K562 (cell line): ENCODE results near the gene THOC5. TPM values are rescaled to one million over a fixed set of nuclear protein-coding genes. Genes with fewer than 3 reads are reported as not detected.
A peak's percentile ranks its signal among the peaks of the same experiment; 100 is the strongest.

Experiments used
- ATAC-seq: fragments of 200-7000 bp; cut with Tn5 transposase; 3 replicates; pipeline ENCODE4 v1.9.1; 2020; ENCODE audit warnings: moderate library complexity
- BruUV-seq: library from RNA; stranded (reverse); fragments of 400-500 nt; replicated peaks from 2 replicates; lab custom pipeline; 2021; lab: Mats Ljungman, UMichigan
- CTCF ChIA-PET: fragments of 300-600 bp; formaldehyde crosslinking; extraction: SDS; loops from one replicate; lab custom pipeline; 2021; ENCODE audit warnings: low intra/inter-chr PET ratio; lab: Yijun Ruan, JAX
- POLR2A ChIA-PET: fragments of 300-600, 350-650 bp; sonication (Branson Sonifier 250); formaldehyde crosslinking; extraction: SDS; loops from one replicate; lab custom pipeline; 2021; ENCODE audit warnings: antibody characterized with exemption, inconsistent platforms; lab: Yijun Ruan, JAX
- DNase-seq, 4 experiments: peaks; one replicate each; pipeline versions ENCODE4 v3.0.0 to v3.0.0-alpha.2; 2011 to 2018; ENCODE audit warnings: low spot score in 3 of 4, mixed read lengths in 3 of 4; ENCODE audit errors: extremely low read depth in 1 of 4
- FAIRE-seq: peaks from 2 replicates; lab custom pipeline; 2011; peaks lifted over from hg19 to GRCh38; lab: Jason Lieb, UNC
- H2AFZ ChIP-seq: 2 replicates; pipeline ENCODE4 v1.6.0; 2011; ENCODE audit warnings: low read depth, low read length, control low read depth, inconsistent platforms
- H3K27ac ChIP-seq: fragments of 200-600 bp; 3 replicates; pipeline ENCODE4 v1.8.0; 2011; ENCODE audit warnings: low read depth, mild to moderate bottlenecking, control low read depth, inconsistent platforms, low read length, moderate library complexity, mixed read lengths; ENCODE audit errors: extremely low read depth
- H3K27me3 ChIP-seq, 2 experiments: fragments of 300-600 bp in 1 of 2; 2 replicates in 1 of 2; 3 replicates in 1 of 2; pipeline versions ENCODE4 v1.6.0 to v1.8.0; 2011; ENCODE audit warnings: inconsistent platforms in 2 of 2, low read length in 2 of 2, mild to moderate bottlenecking in 1 of 2, mixed read lengths in 1 of 2, moderate library complexity in 1 of 2; ENCODE audit not compliant: control insufficient read depth in 2 of 2, insufficient read depth in 2 of 2
- H3K36me3 ChIP-seq: fragments of 300-600 bp; 3 replicates; pipeline ENCODE4 v1.8.0; 2011; ENCODE audit warnings: mild to moderate bottlenecking, low read length, inconsistent platforms; ENCODE audit not compliant: control insufficient read depth, insufficient read depth
- H3K4me1 ChIP-seq, 2 experiments: fragments of 200-600 bp in 1 of 2; replicated peaks in 1 of 2; 2 replicates in 1 of 2; 3 replicates in 1 of 2; pipeline versions ENCODE4 v1.5.1 to v1.8.0; 2011; ENCODE audit warnings: inconsistent platforms in 2 of 2, low read length in 2 of 2, mild to moderate bottlenecking in 1 of 2, mixed read lengths in 1 of 2, moderate library complexity in 1 of 2; ENCODE audit not compliant: control insufficient read depth in 2 of 2, insufficient read depth in 2 of 2
- H3K4me2 ChIP-seq: 2 replicates; pipeline ENCODE4 v1.6.1; 2011; ENCODE audit warnings: low read length, control low read depth, inconsistent platforms, mixed read lengths; ENCODE audit not compliant: insufficient read depth
- H3K4me3 ChIP-seq: fragments of 200-600 bp; sonication (generic), shearing (Covaris generic); 2 replicates; pipeline ENCODE4 v1.5.1; 2016; ENCODE audit warnings: control low read depth, inconsistent platforms
- H3K79me2 ChIP-seq: fragments of 200-600 bp; 3 replicates; pipeline ENCODE4 v1.8.0; 2011; ENCODE audit warnings: low read length, inconsistent platforms; ENCODE audit not compliant: control insufficient read depth, insufficient read depth
- H3K9ac ChIP-seq, 2 experiments: 2 replicates each; pipeline versions ENCODE4 v1.6.0 to v1.6.1; 2011; ENCODE audit warnings: low read depth in 2 of 2, low read length in 2 of 2, control low read depth in 1 of 2, inconsistent platforms in 1 of 2, mild to moderate bottlenecking in 1 of 2, mixed read lengths in 1 of 2; ENCODE audit not compliant: insufficient read depth in 1 of 2
- H3K9me1 ChIP-seq: one replicate; pipeline ENCODE4 v1.6.0; 2011; ENCODE audit warnings: inconsistent platforms, mild to moderate bottlenecking, low read length, moderate library complexity; ENCODE audit not compliant: control insufficient read depth, insufficient read depth
- H3K9me3 ChIP-seq: replicated peaks from 2 replicates; pipeline ENCODE4 v1.5.1; 2011; ENCODE audit warnings: low read depth, low read length, inconsistent platforms; ENCODE audit not compliant: control insufficient read depth, insufficient read depth
- H4K20me1 ChIP-seq: replicated peaks from 2 replicates; pipeline ENCODE4 v1.6.1; 2011; ENCODE audit warnings: low read length, inconsistent platforms, mixed read lengths; ENCODE audit not compliant: control insufficient read depth, insufficient read depth
- ATF1 ChIP-seq, 2 experiments: fragments of 450-650 bp in 1 of 2; IDR thresholded peaks; 2 replicates each; pipeline ENCODE4 v1.6.1; 2016; ENCODE audit warnings: missing compliant biosample characterization in 1 of 2, missing genetic modification characterization in 1 of 2
- C11orf30 ChIP-seq: fragments of 450-650 bp; IDR thresholded peaks from 2 replicates; pipeline ENCODE4 v1.6.1; 2016; ENCODE audit warnings: low read depth, mild to moderate bottlenecking
- CBFA2T2 ChIP-seq: fragments of 450-650 bp; conservative IDR thresholded peaks from 2 replicates; pipeline ENCODE4 v1.6.1; 2017; ENCODE audit warnings: mild to moderate bottlenecking
- CTBP1 ChIP-seq: fragments of 450-650 bp; IDR thresholded peaks from 2 replicates; pipeline ENCODE4 v1.6.1; 2016; ENCODE audit warnings: borderline replicate concordance
- GATA2 ChIP-seq: sonication (generic); formaldehyde crosslinking; IDR thresholded peaks from 2 replicates; pipeline ENCODE4 v1.4.0; 2020; ENCODE audit warnings: mild to moderate bottlenecking, missing genetic modification reagents
- HEY1 ChIP-seq: fragments of 250-450 bp; sonication (Bioruptor Pico); IDR thresholded peaks from 2 replicates; pipeline ENCODE4 v1.5.0; 2020; ENCODE audit warnings: mild to moderate bottlenecking, moderate library complexity, borderline replicate concordance
- HNRNPL ChIP-seq: fragments of 200-400 bp; formaldehyde crosslinking; IDR thresholded peaks from 2 replicates; pipeline ENCODE4 v1.6.1; 2017; ENCODE audit warnings: low read depth, mild to moderate bottlenecking, low read length
- MECOM ChIP-seq: fragments of 250-450 bp; sonication (Bioruptor Pico); IDR thresholded peaks from 2 replicates; pipeline ENCODE4 v1.8.0; 2022; ENCODE audit warnings: inconsistent platforms
- MIER1 ChIP-seq: fragments of 450-650 bp; IDR thresholded peaks from 2 replicates; pipeline ENCODE4 v1.6.1; 2016; ENCODE audit warnings: antibody characterized with exemption, mild to moderate bottlenecking, low read depth
- RBM14 ChIP-seq: fragments of 200-400 bp; formaldehyde crosslinking; IDR thresholded peaks from 2 replicates; pipeline ENCODE4 v1.6.1; 2018; ENCODE audit warnings: low read depth, mild to moderate bottlenecking, low read length, moderate library complexity, borderline replicate concordance; ENCODE audit not compliant: insufficient read depth
- SMAD4 ChIP-seq: fragments of 250-450 bp; sonication (Bioruptor Pico); conservative IDR thresholded peaks from 2 replicates; pipeline ENCODE4 v1.8.0; 2021; ENCODE audit warnings: inconsistent platforms, mild to moderate bottlenecking, moderate library complexity
- SMC3 ChIP-seq: conservative IDR thresholded peaks from 2 replicates; pipeline ENCODE4 v1.6.1; 2011; ENCODE audit warnings: low read depth, low read length, improper control_type of control experiment; ENCODE audit not compliant: insufficient read depth
- STAG1 ChIP-seq: sonication (generic); formaldehyde crosslinking; IDR thresholded peaks from 2 replicates; pipeline ENCODE4 v1.5.0; 2020; ENCODE audit warnings: missing genetic modification reagents, borderline replicate concordance
- TFAM ChIP-seq: fragments of 250-450 bp; sonication (Bioruptor Pico); conservative IDR thresholded peaks from 2 replicates; pipeline ENCODE4 v1.5.0; 2021; ENCODE audit warnings: mild to moderate bottlenecking, moderate library complexity
- WHSC1 ChIP-seq: IDR thresholded peaks from one replicate; pipeline ENCODE4 v1.6.1; 2012; ENCODE audit warnings: low read length, control low read depth, inconsistent platforms
- ZNF316 ChIP-seq: fragments of 450-650 bp; IDR thresholded peaks from 2 replicates; pipeline ENCODE4 v1.6.1; 2016
- ZNF785 ChIP-seq: fragments of 250-450 bp; sonication (Bioruptor Pico); IDR thresholded peaks from 2 replicates; pipeline ENCODE4 v1.4.0; 2020; ENCODE audit warnings: mild to moderate bottlenecking
- WGBS: fragments of 100-300 bp; shearing (Covaris generic); methylation state at CpG from one replicate; pipeline ENCODE4 v1.1.6; 2016; ENCODE audit warnings: low coverage, mixed read lengths; ENCODE audit not compliant: insufficient coverage; ENCODE audit errors: missing lambda C conversion rate; 5-methylcytosine and 5-hydroxymethylcytosine counted together
- in situ Hi-C: fragments of 300-500 bp; cut with MboI; formaldehyde crosslinking; loops from 4 replicates; pipeline ENCODE4 v1.15.0; 2018; ENCODE audit warnings: inconsistent platforms, mixed read lengths
- intact Hi-C: fragments of 100-400 bp; cut with micrococcal nuclease; formaldehyde crosslinking; loops from 2 replicates; pipeline ENCODE4 v1.14.2; 2022
- polyA plus RNA-seq, 8 experiments: library from polyadenylated mRNA; depleted of rRNA in 4 of 8; stranded (reverse) in 5 of 8; unstranded in 3 of 8; fragments of >200 nt; fragmentation: Nextera tagmentation in 2 of 8; fragmentation: Illumina TruSeq in 1 of 8; extraction: Ambion mirVana in 2 of 8; extraction: Trizol in 1 of 8; gene quantifications; 2 replicates each; pipeline versions ENCODE4 v1.2.1 to v1.2.3, GENCODE V29; 2011 to 2014; ENCODE audit warnings: inconsistent platforms in 1 of 8, missing spikeins in 1 of 8
- total RNA-seq, 7 experiments: library from RNA; depleted of rRNA in 6 of 7; stranded (reverse); fragments of >200 nt in 6 of 7; fragmentation: Illumina TruSeq in 2 of 7; extraction: Trizol in 2 of 7; gene quantifications; 2 replicates each; pipeline versions ENCODE4 v1.2.1 to v1.2.3, GENCODE V29; 2011 to 2021; ENCODE audit warnings: low replicate concordance in 1 of 7

Gene THOC5
- total and polyA plus RNA-seq, 9 of the 15 experiments (the other 6 are each of a cell fraction or from before 2014, with no cell fraction given), result 45.3 to 96.5 (median 51.4) TPM

- Histone ChIP-seq H3K9me3 (no peaks in the 10 kb centered on the region), H3K27ac (no peak overlapping the region), H3K4me3 (no peak overlapping the region), H3K4me1 (no peaks in the 10 kb centered on the region; a peak in 1 of 5 replicates), H3K36me3 (peaks cover 76% of the 10 kb centered on the region; the same call in 2 of the 3 replicates), H3K9ac (peak overlapping the region in 1 of 2 experiments; percentile 64; a peak in 1 of 4 replicates), H3K4me2 (no peak overlapping the region), H3K79me2 (no peaks in the 10 kb centered on the region), H4K20me1 (no peaks in the 10 kb centered on the region), H3K9me1 (no peaks in the 10 kb centered on the region), H3K27me3 (no peaks in the 10 kb centered on the region), H2AFZ (no peak overlapping the region)
- no peak for TF ChIP-seq CBFA2T2
- no peak for TF ChIP-seq STAG1 (CRISPR knock-in tag)
- TF ChIP-seq ATF1 (CRISPR knock-in tag; IDR thresholded peaks at IDR 0.05), result no peak
- no peak for TF ChIP-seq ATF1 (tag; IDR thresholded peaks at IDR 0.05)
- TF ChIP-seq ZNF316, result no peak
- TF ChIP-seq CTBP1, result no peak
- no peak for TF ChIP-seq WHSC1
- TF ChIP-seq RBM14, result no peak
- TF ChIP-seq SMAD4 (CRISPR knock-in tag), result no peak
- no peak for TF ChIP-seq MECOM (CRISPR knock-in tag)
- TF ChIP-seq GATA2 (CRISPR knock-in tag), result no peak
- no peak for TF ChIP-seq TFAM
- no peak for TF ChIP-seq SMC3
- no peak for TF ChIP-seq HEY1
- no peak for TF ChIP-seq HNRNPL
- no peak for TF ChIP-seq C11orf30
- TF ChIP-seq ZNF785 (CRISPR knock-in tag), result no peak
- no peak for TF ChIP-seq MIER1
- no peak for DNase-seq
- FAIRE-seq, result no peak
- no peak for ATAC-seq
- intact Hi-C loops, result no loop called here
- BruUV-seq, result no TSS peak
- CTCF ChIA-PET, result interaction anchor here (0.6 kb wide), 1 partner anchor 125 kb away, joined by 4 read pairs; no protein-coding TSS in a partner anchor
- WGBS, result 82% methylated on average over 7 of the region's 8 CpGs
- in situ Hi-C loops, result no loop called here
- POLR2A ChIA-PET, result interaction anchor here (1.0 kb wide), 1 partner anchor 19 kb away, joined by 3 read pairs; no protein-coding TSS in a partner anchor
Measured at GRCh38 chr22:29511126-29511862, 42.3 kb downstream of the THOC5 start.
